ENCODE measurements around the gene AXL. TPM values are rescaled to one million over a fixed set of nuclear protein-coding genes. Genes with fewer than 3 reads are reported as not detected.
"Not testable (repeated sequence)": the region's sequence is repeated elsewhere in the genome, so short reads cannot be mapped to it uniquely, and the experiment has no call there.

AXL gene
- total RNA-seq, 1 experiment from 2014 or later: 236 TPM

GRCh38 chr19:41226874-41227390, 7.9 kb downstream of the AXL start:
- DNase-seq: no peak
- Histone ChIP-seq H3K4me2 (peak overlapping the region; percentile 91), H3K4me3 (peak overlapping the region; percentile 61), H3K27me3 (ENCODE audit: insufficient read depth, low read depth) (no peaks in the 10 kb centered on the region), H3K27ac (peak overlapping the region; percentile 78), H2AFZ (peak overlapping the region; percentile 78; the same call in 1 of the 2 replicates), H3K79me2 (ENCODE audit: low read depth) (0 out of 2 replicates have a peak, but pooled peaks cover 4% of the 10 kb centered on the region), H3K9me2 (ENCODE audit: insufficient read depth) (no peaks in the 10 kb centered on the region), H3K9me3 (ENCODE audit: insufficient read depth, low read depth) (no peaks in the 10 kb centered on the region), H3F3A (ENCODE audit: insufficient read depth, low read depth) (peaks cover 37% of the 10 kb centered on the region), H3K36me3 (ENCODE audit: low read depth) (no peaks in the 10 kb centered on the region), H3K4me1 (replicated peaks; ENCODE audit: insufficient read depth) (peaks cover 50% of the 10 kb centered on the region), H4K20me1 (ENCODE audit: insufficient read depth) (no peaks in the 10 kb centered on the region)
- CTCF ChIA-PET: no interaction called here
- POLR2A ChIA-PET (ENCODE audit: unreplicated experiment): no interaction called here
- BruUV-seq (replicated peaks): TSS peak; percentile 3
- intact Hi-C loops (cut with micrococcal nuclease; ENCODE audit: unreplicated experiment): loop anchor here (5.0 kb wide), 1 partner anchor 510 kb away; the partner anchor contains the start of genes COQ8B and ITPKC
- TF ChIP-seq CTCF (conservative IDR thresholded peaks at IDR 0.05): no peak
- no peak for TF ChIP-seq EZH2 (IDR thresholded peaks at IDR 0.05; ENCODE audit: low read depth)

GRCh38 chr19:41228486-41228885, 9.5 kb downstream of the AXL start:
- Histone ChIP-seq H3K27me3 (ENCODE audit: insufficient read depth, low read depth) (no peaks in the 10 kb centered on the region), H3K36me3 (ENCODE audit: low read depth) (no peaks in the 10 kb centered on the region), H3K79me2 (ENCODE audit: low read depth) (0 out of 2 replicates have a peak, but pooled peaks cover 4% of the 10 kb centered on the region), H3K4me1 (replicated peaks; ENCODE audit: insufficient read depth) (peaks cover 35% of the 10 kb centered on the region), H3K9me2 (ENCODE audit: insufficient read depth) (no peaks in the 10 kb centered on the region), H3K4me3 (no peak overlapping the region), H3F3A (ENCODE audit: insufficient read depth, low read depth) (peaks cover 30% of the 10 kb centered on the region), H3K27ac (no peak overlapping the region), H3K9me3 (ENCODE audit: insufficient read depth, low read depth) (no peaks in the 10 kb centered on the region), H3K4me2 (no peak overlapping the region), H4K20me1 (ENCODE audit: insufficient read depth) (no peaks in the 10 kb centered on the region), H2AFZ (no peak overlapping the region)
- DNase-seq: peak in 1 of 2 experiments; percentile 52
- TF ChIP-seq CTCF (conservative IDR thresholded peaks at IDR 0.05) (no peak), EZH2 (IDR thresholded peaks at IDR 0.05; ENCODE audit: low read depth) (no peak)
- BruUV-seq (replicated peaks): no TSS peak
- intact Hi-C loops (cut with micrococcal nuclease; ENCODE audit: unreplicated experiment): loop anchor here (5.0 kb wide), 1 partner anchor 511 kb away; the partner anchor contains the start of genes COQ8B and ITPKC
- CTCF ChIA-PET: no interaction called here
- POLR2A ChIA-PET (ENCODE audit: unreplicated experiment): no interaction called here

GRCh38 chr19:41229338-41229737, 10.3 kb downstream of the AXL start:
- H3K4me3 ChIP-seq; H2AFZ ChIP-seq; H3K27ac ChIP-seq; H3K9me2 ChIP-seq (ENCODE audit: insufficient read depth); POLR2A ChIA-PET (ENCODE audit: unreplicated experiment); H3K36me3 ChIP-seq (ENCODE audit: low read depth); H3K27me3 ChIP-seq (ENCODE audit: insufficient read depth, low read depth); CTCF ChIA-PET; BruUV-seq (replicated peaks); H3K4me2 ChIP-seq; H4K20me1 ChIP-seq (ENCODE audit: insufficient read depth); H3K79me2 ChIP-seq (ENCODE audit: low read depth); DNase-seq; H3K9me3 ChIP-seq (ENCODE audit: insufficient read depth, low read depth): not testable (repeated sequence)
- Histone ChIP-seq H3K4me1 (replicated peaks; ENCODE audit: insufficient read depth) (peaks cover 26% of the 10 kb centered on the region), H3F3A (ENCODE audit: insufficient read depth, low read depth) (peaks cover 24% of the 10 kb centered on the region; the same call in 1 of the 2 replicates)
- intact Hi-C loops (cut with micrococcal nuclease; ENCODE audit: unreplicated experiment): loop anchor here (5.0 kb wide), 1 partner anchor 512 kb away; the partner anchor contains the start of genes COQ8B and ITPKC
